A549 (cell line): Measurements from ENCODE around the gene KCNQ5.

Experiments used
- BHLHE40 ChIP-seq: IDR thresholded peaks from 2 replicates; pipeline ENCODE4 v1.6.1; 2012; ENCODE audit warnings: low read depth, low read length, inconsistent platforms
- CHD2 ChIP-seq: fragments of 150-350 bp; IDR thresholded peaks from 2 replicates; pipeline ENCODE4 v1.6.1; 2014; ENCODE audit warnings: low read length; ENCODE audit not compliant: partially characterized antibody
- EHMT2 ChIP-seq: fragments of 200-600 bp; sonication (generic); IDR thresholded peaks from 2 replicates; pipeline ENCODE4 v1.6.1; 2016; ENCODE audit warnings: antibody characterized with exemption, low read depth, mild to moderate bottlenecking, moderate library complexity
- EP300 ChIP-seq, 2 experiments: fragments of >200 bp; sonication (Bioruptor Twin); formaldehyde crosslinking; IDR thresholded peaks; 2 replicates in 1 of 2; 3 replicates in 1 of 2; pipeline ENCODE4 v1.6.1; 2016 to 2017
- HOXB5 ChIP-seq: fragments of 250-450 bp; sonication (Bioruptor Pico); IDR thresholded peaks from 2 replicates; pipeline ENCODE4 v1.5.0; 2020; ENCODE audit warnings: mild to moderate bottlenecking, moderate library complexity
- MYC ChIP-seq: IDR thresholded peaks from 2 replicates; pipeline ENCODE4 v1.6.1; 2012; ENCODE audit warnings: mild to moderate bottlenecking, inconsistent platforms, low read length, improper control_type of control experiment, borderline replicate concordance
- POLR2A ChIP-seq: IDR thresholded peaks from 2 replicates; pipeline ENCODE4 v1.6.1; 2012; ENCODE audit warnings: mild to moderate bottlenecking, low read length
- POLR2AphosphoS2 ChIP-seq: conservative IDR thresholded peaks from 2 replicates; pipeline ENCODE4 v1.6.1; 2012; ENCODE audit warnings: low read length, improper control_type of control experiment, inconsistent platforms
- RAD21 ChIP-seq, 2 experiments: fragments of >200 bp in 1 of 2; sonication (Bioruptor Twin) in 1 of 2; formaldehyde crosslinking in 1 of 2; IDR thresholded peaks in 1 of 2; conservative IDR thresholded peaks in 1 of 2; 2 replicates in 1 of 2; 3 replicates in 1 of 2; pipeline ENCODE4 v1.6.1; 2012 to 2018; ENCODE audit warnings: inconsistent platforms in 1 of 2
- RNF2 ChIP-seq: fragments of 200-600 bp; sonication (generic); IDR thresholded peaks from 2 replicates; pipeline ENCODE4 v1.6.1; 2016; ENCODE audit warnings: low read depth, mild to moderate bottlenecking, antibody characterized with exemption, moderate library complexity, borderline replicate concordance
- TF ChIP-seq, protein P1 (sequence below): fragments of >200 bp; sonication (Bioruptor Twin); formaldehyde crosslinking; IDR thresholded peaks from 3 replicates; pipeline ENCODE4 v1.5.1; 2016
- TF ChIP-seq, protein P2 (sequence below): fragments of 250-450 bp; sonication (Bioruptor Pico); IDR thresholded peaks from 2 replicates; pipeline ENCODE4 v1.5.0; 2021; ENCODE audit warnings: mild to moderate bottlenecking, moderate library complexity, borderline replicate concordance
- TF ChIP-seq, protein P3 (sequence below): fragments of 200-600 bp; sonication (generic); IDR thresholded peaks from 2 replicates; pipeline ENCODE4 v1.6.1; 2016; ENCODE audit warnings: antibody characterized with exemption, mild to moderate bottlenecking, moderate library complexity

DNA sequence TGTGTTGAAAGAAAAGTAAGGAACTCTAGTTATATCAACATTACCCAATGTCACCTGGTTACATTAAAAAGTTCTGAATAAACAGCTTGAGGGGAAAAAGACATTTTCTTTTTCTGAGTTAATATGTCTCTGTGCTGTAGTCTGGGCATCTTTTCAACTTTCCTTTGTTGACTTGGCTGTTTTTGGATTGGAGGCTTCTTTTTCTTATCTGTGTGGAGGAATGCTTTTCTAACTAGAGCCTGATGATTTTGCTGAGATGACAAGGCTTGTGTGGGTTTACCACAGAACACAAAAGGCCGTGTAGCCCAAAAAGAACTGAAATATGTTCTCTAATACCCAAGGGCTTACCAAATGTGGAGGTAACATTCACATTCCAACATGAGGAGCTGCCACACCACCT lies 161.8 kb downstream of the KCNQ5 start:
- no peak for TF ChIP-seq BHLHE40
- TF ChIP-seq, protein P1, sequence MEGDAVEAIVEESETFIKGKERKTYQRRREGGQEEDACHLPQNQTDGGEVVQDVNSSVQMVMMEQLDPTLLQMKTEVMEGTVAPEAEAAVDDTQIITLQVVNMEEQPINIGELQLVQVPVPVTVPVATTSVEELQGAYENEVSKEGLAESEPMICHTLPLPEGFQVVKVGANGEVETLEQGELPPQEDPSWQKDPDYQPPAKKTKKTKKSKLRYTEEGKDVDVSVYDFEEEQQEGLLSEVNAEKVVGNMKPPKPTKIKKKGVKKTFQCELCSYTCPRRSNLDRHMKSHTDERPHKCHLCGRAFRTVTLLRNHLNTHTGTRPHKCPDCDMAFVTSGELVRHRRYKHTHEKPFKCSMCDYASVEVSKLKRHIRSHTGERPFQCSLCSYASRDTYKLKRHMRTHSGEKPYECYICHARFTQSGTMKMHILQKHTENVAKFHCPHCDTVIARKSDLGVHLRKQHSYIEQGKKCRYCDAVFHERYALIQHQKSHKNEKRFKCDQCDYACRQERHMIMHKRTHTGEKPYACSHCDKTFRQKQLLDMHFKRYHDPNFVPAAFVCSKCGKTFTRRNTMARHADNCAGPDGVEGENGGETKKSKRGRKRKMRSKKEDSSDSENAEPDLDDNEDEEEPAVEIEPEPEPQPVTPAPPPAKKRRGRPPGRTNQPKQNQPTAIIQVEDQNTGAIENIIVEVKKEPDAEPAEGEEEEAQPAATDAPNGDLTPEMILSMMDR = no peak
- no peak for TF ChIP-seq HOXB5
- TF ChIP-seq POLR2A = no peak
- TF ChIP-seq MYC = no peak
- no peak for TF ChIP-seq RNF2
- TF ChIP-seq EP300 (IDR thresholded peaks at IDR 0.05) = no peak
- no peak for TF ChIP-seq RAD21 (conservative IDR thresholded peaks at IDR 0.05 in 1 of 2, IDR thresholded peaks at IDR 0.05 in 1 of 2)
- TF ChIP-seq POLR2AphosphoS2 = no peak
- TF ChIP-seq, protein P2, sequence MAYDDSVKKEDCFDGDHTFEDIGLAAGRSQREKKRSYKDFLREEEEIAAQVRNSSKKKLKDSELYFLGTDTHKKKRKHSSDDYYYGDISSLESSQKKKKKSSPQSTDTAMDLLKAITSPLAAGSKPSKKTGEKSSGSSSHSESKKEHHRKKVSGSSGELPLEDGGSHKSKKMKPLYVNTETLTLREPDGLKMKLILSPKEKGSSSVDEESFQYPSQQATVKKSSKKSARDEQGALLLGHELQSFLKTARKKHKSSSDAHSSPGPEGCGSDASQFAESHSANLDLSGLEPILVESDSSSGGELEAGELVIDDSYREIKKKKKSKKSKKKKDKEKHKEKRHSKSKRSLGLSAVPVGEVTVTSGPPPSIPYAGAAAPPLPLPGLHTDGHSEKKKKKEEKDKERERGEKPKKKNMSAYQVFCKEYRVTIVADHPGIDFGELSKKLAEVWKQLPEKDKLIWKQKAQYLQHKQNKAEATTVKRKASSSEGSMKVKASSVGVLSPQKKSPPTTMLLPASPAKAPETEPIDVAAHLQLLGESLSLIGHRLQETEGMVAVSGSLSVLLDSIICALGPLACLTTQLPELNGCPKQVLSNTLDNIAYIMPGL (CRISPR knock-in tag) = no peak
- TF ChIP-seq, protein P3, sequence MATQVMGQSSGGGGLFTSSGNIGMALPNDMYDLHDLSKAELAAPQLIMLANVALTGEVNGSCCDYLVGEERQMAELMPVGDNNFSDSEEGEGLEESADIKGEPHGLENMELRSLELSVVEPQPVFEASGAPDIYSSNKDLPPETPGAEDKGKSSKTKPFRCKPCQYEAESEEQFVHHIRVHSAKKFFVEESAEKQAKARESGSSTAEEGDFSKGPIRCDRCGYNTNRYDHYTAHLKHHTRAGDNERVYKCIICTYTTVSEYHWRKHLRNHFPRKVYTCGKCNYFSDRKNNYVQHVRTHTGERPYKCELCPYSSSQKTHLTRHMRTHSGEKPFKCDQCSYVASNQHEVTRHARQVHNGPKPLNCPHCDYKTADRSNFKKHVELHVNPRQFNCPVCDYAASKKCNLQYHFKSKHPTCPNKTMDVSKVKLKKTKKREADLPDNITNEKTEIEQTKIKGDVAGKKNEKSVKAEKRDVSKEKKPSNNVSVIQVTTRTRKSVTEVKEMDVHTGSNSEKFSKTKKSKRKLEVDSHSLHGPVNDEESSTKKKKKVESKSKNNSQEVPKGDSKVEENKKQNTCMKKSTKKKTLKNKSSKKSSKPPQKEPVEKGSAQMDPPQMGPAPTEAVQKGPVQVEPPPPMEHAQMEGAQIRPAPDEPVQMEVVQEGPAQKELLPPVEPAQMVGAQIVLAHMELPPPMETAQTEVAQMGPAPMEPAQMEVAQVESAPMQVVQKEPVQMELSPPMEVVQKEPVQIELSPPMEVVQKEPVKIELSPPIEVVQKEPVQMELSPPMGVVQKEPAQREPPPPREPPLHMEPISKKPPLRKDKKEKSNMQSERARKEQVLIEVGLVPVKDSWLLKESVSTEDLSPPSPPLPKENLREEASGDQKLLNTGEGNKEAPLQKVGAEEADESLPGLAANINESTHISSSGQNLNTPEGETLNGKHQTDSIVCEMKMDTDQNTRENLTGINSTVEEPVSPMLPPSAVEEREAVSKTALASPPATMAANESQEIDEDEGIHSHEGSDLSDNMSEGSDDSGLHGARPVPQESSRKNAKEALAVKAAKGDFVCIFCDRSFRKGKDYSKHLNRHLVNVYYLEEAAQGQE = no peak
- no peak for TF ChIP-seq CHD2
- no peak for TF ChIP-seq EHMT2
